DOHH2 (cell line): ENCODE results near the gene MAP1B.

ENCODE experiments used
- EZH2phosphoT487 ChIP-seq: fragments of 200-600 bp; sonication (generic); IDR thresholded peaks from 2 replicates; pipeline ENCODE4 v1.6.1; 2017; ENCODE audit warnings: borderline replicate concordance, mild to moderate bottlenecking, antibody characterized with exemption, low read length, moderate library complexity, mixed read lengths
- TF ChIP-seq, protein P1 (sequence below): fragments of 200-600 bp; sonication (generic); IDR thresholded peaks from one replicate; pipeline ENCODE4 v1.5.1; 2014; ENCODE audit warnings: antibody characterized with exemption, mild to moderate bottlenecking, low read depth, low read length; ENCODE audit not compliant: poor library complexity, severe bottlenecking

- TF ChIP-seq, protein P1, sequence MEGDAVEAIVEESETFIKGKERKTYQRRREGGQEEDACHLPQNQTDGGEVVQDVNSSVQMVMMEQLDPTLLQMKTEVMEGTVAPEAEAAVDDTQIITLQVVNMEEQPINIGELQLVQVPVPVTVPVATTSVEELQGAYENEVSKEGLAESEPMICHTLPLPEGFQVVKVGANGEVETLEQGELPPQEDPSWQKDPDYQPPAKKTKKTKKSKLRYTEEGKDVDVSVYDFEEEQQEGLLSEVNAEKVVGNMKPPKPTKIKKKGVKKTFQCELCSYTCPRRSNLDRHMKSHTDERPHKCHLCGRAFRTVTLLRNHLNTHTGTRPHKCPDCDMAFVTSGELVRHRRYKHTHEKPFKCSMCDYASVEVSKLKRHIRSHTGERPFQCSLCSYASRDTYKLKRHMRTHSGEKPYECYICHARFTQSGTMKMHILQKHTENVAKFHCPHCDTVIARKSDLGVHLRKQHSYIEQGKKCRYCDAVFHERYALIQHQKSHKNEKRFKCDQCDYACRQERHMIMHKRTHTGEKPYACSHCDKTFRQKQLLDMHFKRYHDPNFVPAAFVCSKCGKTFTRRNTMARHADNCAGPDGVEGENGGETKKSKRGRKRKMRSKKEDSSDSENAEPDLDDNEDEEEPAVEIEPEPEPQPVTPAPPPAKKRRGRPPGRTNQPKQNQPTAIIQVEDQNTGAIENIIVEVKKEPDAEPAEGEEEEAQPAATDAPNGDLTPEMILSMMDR: no peak
- no peak for TF ChIP-seq EZH2phosphoT487
Measured at GRCh38 chr5:72151646-72152045, 44.4 kb downstream of the MAP1B start.
